HepG2 (cell line): Measurements from ENCODE around the gene IQCK. TPM values are rescaled to one million over a fixed set of nuclear protein-coding genes. Genes with fewer than 3 reads are reported as not detected.

ENCODE experiments used
- ATAC-seq: fragments of 200-7000 bp; cut with Tn5 transposase; 3 replicates; pipeline ENCODE4 v1.9.1; 2020; ENCODE audit warnings: mild to moderate bottlenecking, moderate library complexity
- BruUV-seq: library from RNA; stranded (reverse); fragments of 400-500 nt; replicated peaks from 2 replicates; lab custom pipeline; 2021; lab: Mats Ljungman, UMichigan
- CTCF ChIA-PET: fragments of 300-600 bp; formaldehyde crosslinking; extraction: SDS; loops from one replicate; lab custom pipeline; 2021; ENCODE audit warnings: low total read pairs, inconsistent platforms, low intra/inter-chr PET ratio; lab: Yijun Ruan, JAX
- POLR2A ChIA-PET: fragments of 350-600 bp; sonication (Branson Sonifier 250); formaldehyde crosslinking; loops from one replicate; lab custom pipeline; 2020; ENCODE audit warnings: antibody characterized with exemption, inconsistent platforms; lab: Yijun Ruan, JAX
- DNase-seq: peaks from one replicate; pipeline ENCODE4 v3.0.0-alpha.2; 2015; ENCODE audit warnings: low spot score
- FAIRE-seq: peaks from 3 replicates; lab custom pipeline; 2011; peaks lifted over from hg19 to GRCh38; lab: Jason Lieb, UNC
- H2AFZ ChIP-seq: one replicate; pipeline ENCODE4 v1.6.1; 2011; ENCODE audit warnings: low read length, inconsistent platforms
- H3K27ac ChIP-seq: fragments of 300-600 bp; 3 replicates; pipeline ENCODE4 v1.8.0; 2011; ENCODE audit warnings: mixed run types, mild to moderate bottlenecking, mixed read lengths, low read length, inconsistent platforms; ENCODE audit not compliant: insufficient read depth; ENCODE audit errors: extremely low read length
- H3K27me3 ChIP-seq, 2 experiments: fragments of 200-600 bp in 1 of 2; 2 replicates in 1 of 2; 3 replicates in 1 of 2; pipeline versions ENCODE4 v1.6.0 to v1.8.0; 2011; ENCODE audit warnings: low read length in 2 of 2, mild to moderate bottlenecking in 2 of 2, moderate library complexity in 2 of 2, inconsistent platforms in 1 of 2; ENCODE audit not compliant: insufficient read depth in 2 of 2, control insufficient read depth in 1 of 2
- H3K36me3 ChIP-seq, 2 experiments: fragments of 200-600 bp in 1 of 2; replicated peaks in 1 of 2; 2 replicates in 1 of 2; 3 replicates in 1 of 2; pipeline versions ENCODE4 v1.5.1 to v1.8.0; 2011; ENCODE audit warnings: low read length in 2 of 2, inconsistent platforms in 1 of 2; ENCODE audit not compliant: insufficient read depth in 2 of 2, control insufficient read depth in 1 of 2
- H3K4me1 ChIP-seq: 2 replicates; pipeline ENCODE4 v1.5.1; 2012; ENCODE audit warnings: low read length, inconsistent platforms; ENCODE audit not compliant: insufficient read depth
- H3K4me2 ChIP-seq: 2 replicates; pipeline ENCODE4 v1.6.0; 2011; ENCODE audit warnings: low read depth, low read length, inconsistent platforms
- H3K4me3 ChIP-seq, 3 experiments: fragments of 200-600 bp in 1 of 3; sonication (generic), shearing (Covaris generic) in 1 of 3; replicated peaks in 1 of 3; 2 replicates each; pipeline ENCODE4 v1.5.1; 2011 to 2016; ENCODE audit warnings: low read length in 3 of 3, inconsistent platforms in 2 of 3, low read depth in 2 of 3, mild to moderate bottlenecking in 2 of 3, control low read depth in 1 of 3, mixed read lengths in 1 of 3; ENCODE audit not compliant: insufficient read depth in 1 of 3
- H3K79me2 ChIP-seq: one replicate; pipeline ENCODE4 v1.6.1; 2011; ENCODE audit warnings: low read length, inconsistent platforms; ENCODE audit not compliant: insufficient read depth
- H3K9ac ChIP-seq: 2 replicates; pipeline ENCODE4 v1.6.0; 2011; ENCODE audit warnings: mild to moderate bottlenecking, low read depth, low read length, inconsistent platforms; ENCODE audit not compliant: insufficient read depth
- H3K9me3 ChIP-seq: 2 replicates; pipeline ENCODE4 v1.5.1; 2012; ENCODE audit warnings: mild to moderate bottlenecking, low read length
- H4K20me1 ChIP-seq: 2 replicates; pipeline ENCODE4 v1.6.0; 2011; ENCODE audit warnings: inconsistent platforms, mild to moderate bottlenecking, low read length, moderate library complexity; ENCODE audit not compliant: insufficient read depth
- EEA1 ChIP-seq: sonication (generic); formaldehyde crosslinking; IDR thresholded peaks from 2 replicates; pipeline ENCODE4 v1.5.1; 2020; ENCODE audit warnings: mild to moderate bottlenecking, missing genetic modification reagents, borderline replicate concordance
- POGZ ChIP-seq: sonication (generic); formaldehyde crosslinking; IDR thresholded peaks from 2 replicates; pipeline ENCODE4 v1.4.0; 2020; ENCODE audit warnings: mild to moderate bottlenecking, missing genetic modification reagents
- TBP ChIP-seq: sonication (generic); formaldehyde crosslinking; IDR thresholded peaks from 2 replicates; pipeline ENCODE4 v1.5.0; 2020; ENCODE audit warnings: missing genetic modification reagents
- ZKSCAN5 ChIP-seq: sonication (generic); formaldehyde crosslinking; IDR thresholded peaks from 2 replicates; pipeline ENCODE4 v1.5.1; 2020; ENCODE audit warnings: mild to moderate bottlenecking, missing genetic modification reagents
- ZNF274 ChIP-seq: sonication (generic); formaldehyde crosslinking; IDR thresholded peaks from 2 replicates; pipeline ENCODE4 v1.5.1; 2020; ENCODE audit warnings: mild to moderate bottlenecking, missing genetic modification reagents
- ZNF543 ChIP-seq: sonication (generic); formaldehyde crosslinking; IDR thresholded peaks from 2 replicates; pipeline ENCODE4 v1.4.0; 2020; ENCODE audit warnings: mild to moderate bottlenecking, missing genetic modification reagents
- ZNF550 ChIP-seq: sonication (generic); formaldehyde crosslinking; IDR thresholded peaks from 2 replicates; pipeline ENCODE4 v1.4.0; 2020; ENCODE audit warnings: mild to moderate bottlenecking, missing genetic modification reagents, borderline replicate concordance
- ZSCAN25 ChIP-seq: sonication (generic); formaldehyde crosslinking; IDR thresholded peaks from 2 replicates; pipeline ENCODE4 v1.8.0; 2022; ENCODE audit warnings: mild to moderate bottlenecking, missing genetic modification reagents
- WGBS: methylation state at CpG from one replicate; pipeline ENCODE4 v1.1.6; 2017; ENCODE audit warnings: low lambda C conversion rate; 5-methylcytosine and 5-hydroxymethylcytosine counted together
- in situ Hi-C: cut with HindIII; loops from 2 replicates; pipeline ENCODE4 v1.10.0; 2017; ENCODE audit warnings: low pct_unique_long_range_greater_than_20kb; ENCODE audit not compliant: extremely low pct_ligation_motif_present
- intact Hi-C: fragments of 100-400 bp; cut with micrococcal nuclease; formaldehyde crosslinking; loops from one replicate; pipeline ENCODE4 v1.10.0; 2022; ENCODE audit not compliant: unreplicated experiment
- polyA plus RNA-seq, 8 experiments: library from polyadenylated mRNA; depleted of rRNA in 3 of 8; stranded (reverse) in 7 of 8; unstranded in 1 of 8; fragments of >200 nt; fragmentation: Illumina TruSeq in 4 of 8; extraction: Trizol in 4 of 8; gene quantifications; 2 replicates each; pipeline versions ENCODE4 v1.2.1 to v1.2.3, GENCODE V29; 2011 to 2016; ENCODE audit warnings: low read depth in 4 of 8, missing spikeins in 1 of 8, mixed read lengths in 1 of 8; ENCODE audit not compliant: insufficient read depth in 1 of 8
- total RNA-seq, 5 experiments: library from RNA; depleted of rRNA; stranded (reverse); fragments of >200 nt; fragmentation: Illumina TruSeq; extraction: Trizol; gene quantifications; 2 replicates each; pipeline ENCODE4 v1.2.3, GENCODE V29; 2016; ENCODE audit warnings: low read depth in 1 of 5
- TF ChIP-seq, protein P1 (sequence below): sonication (generic); formaldehyde crosslinking; IDR thresholded peaks from 2 replicates; pipeline ENCODE4 v1.8.0; 2022; ENCODE audit warnings: mild to moderate bottlenecking, missing genetic modification reagents, moderate library complexity
- TF ChIP-seq, protein P2 (sequence below): IDR thresholded peaks from 2 replicates; pipeline ENCODE4 v1.6.1; 2016; ENCODE audit warnings: low read depth, borderline replicate concordance
- TF ChIP-seq, protein P3 (sequence below): sonication (generic); formaldehyde crosslinking; IDR thresholded peaks from 2 replicates; pipeline ENCODE4 v1.4.0; 2020; ENCODE audit warnings: missing genetic modification reagents, borderline replicate concordance
- TF ChIP-seq, protein P4 (sequence below): sonication (generic); formaldehyde crosslinking; IDR thresholded peaks from 2 replicates; pipeline ENCODE4 v1.5.0; 2020; ENCODE audit warnings: mild to moderate bottlenecking, missing genetic modification reagents, borderline replicate concordance

The IQCK gene
- total and polyA plus RNA-seq, 2 of the 13 experiments (the other 11 are each of a cell fraction or from before 2014, with no cell fraction given), result 5.1 to 7.3 TPM

DNA sequence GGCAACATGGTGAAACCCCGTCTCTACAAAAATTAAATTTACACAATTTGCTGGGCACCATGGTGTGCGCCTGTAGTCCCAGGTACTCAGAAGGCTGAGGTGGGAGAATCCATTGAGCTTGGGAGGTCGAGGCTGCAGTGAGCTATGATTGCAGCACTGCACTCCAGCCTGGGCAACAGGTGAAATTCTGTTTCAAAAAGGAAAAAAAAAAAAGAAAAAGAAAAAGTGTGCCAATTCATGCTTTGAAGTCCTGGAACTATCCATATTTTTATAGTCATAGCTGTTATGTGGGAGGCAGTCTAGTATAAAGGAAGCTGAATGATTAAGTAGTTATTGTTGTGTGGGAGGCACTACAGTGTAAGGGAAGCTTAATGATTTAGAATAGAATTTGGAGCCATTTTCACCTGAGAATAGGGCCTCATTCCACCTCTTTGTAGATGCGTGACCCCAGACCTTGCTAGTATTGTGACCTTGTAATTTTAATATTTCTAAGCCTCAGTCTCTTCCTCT lies 31.6 kb downstream of the IQCK start (continued):
- TF ChIP-seq ZNF274 (CRISPR knock-in tag), result no peak
- TF ChIP-seq, protein P1, sequence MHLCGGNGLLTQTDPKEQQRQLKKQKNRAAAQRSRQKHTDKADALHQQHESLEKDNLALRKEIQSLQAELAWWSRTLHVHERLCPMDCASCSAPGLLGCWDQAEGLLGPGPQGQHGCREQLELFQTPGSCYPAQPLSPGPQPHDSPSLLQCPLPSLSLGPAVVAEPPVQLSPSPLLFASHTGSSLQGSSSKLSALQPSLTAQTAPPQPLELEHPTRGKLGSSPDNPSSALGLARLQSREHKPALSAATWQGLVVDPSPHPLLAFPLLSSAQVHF, result no peak
- no peak for TF ChIP-seq TBP (CRISPR knock-in tag)

DNA sequence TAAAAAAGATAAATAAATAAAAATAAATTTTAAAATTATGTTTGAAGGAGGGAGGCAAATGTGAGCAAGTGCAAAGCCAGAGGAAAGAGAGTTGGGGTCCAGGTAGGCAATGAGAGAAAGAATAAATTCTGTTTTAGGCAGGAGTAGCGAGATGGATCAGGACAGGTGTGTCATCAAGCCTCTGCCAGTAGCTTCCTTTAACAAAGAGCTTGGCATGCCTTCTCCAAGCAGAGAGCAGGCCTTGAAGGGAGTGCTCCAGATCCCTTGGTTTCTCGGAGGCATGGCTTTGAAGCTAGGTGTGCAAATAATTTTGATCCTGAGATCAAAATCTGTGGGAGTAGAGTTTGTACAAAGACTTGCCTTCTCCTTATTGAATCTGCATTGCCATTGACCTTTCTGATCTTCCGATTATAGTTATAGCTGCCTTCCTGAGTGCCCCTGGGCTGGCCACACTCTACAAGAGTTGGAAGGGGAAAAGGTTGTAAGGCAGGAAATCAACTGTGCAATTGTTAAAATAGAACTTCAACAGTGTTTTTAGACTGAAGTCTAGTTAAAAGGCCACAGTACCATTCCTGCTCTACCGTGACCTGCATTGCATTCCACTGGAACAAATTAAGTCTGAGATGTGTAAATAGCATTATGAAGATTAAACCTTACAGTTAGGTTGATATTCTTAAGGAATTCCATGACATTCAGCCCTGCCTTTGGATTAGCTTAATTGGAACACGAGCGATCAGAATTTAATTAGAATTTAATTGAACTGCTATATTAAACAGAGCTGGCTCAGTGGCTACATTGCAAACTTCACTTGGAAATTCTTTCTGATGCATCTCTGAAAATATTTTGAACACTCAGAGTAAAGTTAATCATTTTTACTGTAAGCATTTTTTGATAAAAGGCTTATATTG lies 33.7 kb downstream of the IQCK start:
- H3K9ac ChIP-seq, result no peak overlapping the region
- H2AFZ ChIP-seq, result no peak overlapping the region
- no peaks in the 10 kb centered on the region for H3K9me3 ChIP-seq
- FAIRE-seq (no peak), ATAC-seq (no peak), DNase-seq (no peak)
- ChIA-PET POLR2A (interaction anchor here (1.2 kb wide), 1 partner anchor 8 kb away, joined by 3 read pairs; no protein-coding TSS in a partner anchor), CTCF (no interaction called here)
- no peak overlapping the region for H3K4me2 ChIP-seq
- no TSS peak for BruUV-seq
- H3K27me3 ChIP-seq, result no peaks in the 10 kb centered on the region
- no peak overlapping the region for H3K27ac ChIP-seq
- no peaks in the 10 kb centered on the region for H3K36me3 ChIP-seq
- 90% methylated on average over 6 of the region's 6 CpGs for WGBS
- intact Hi-C loops, result loop anchor here (5.0 kb wide), 1 partner anchor 34 kb away; the partner anchor contains the start of genes IQCK and KNOP1
- no peaks in the 10 kb centered on the region for H4K20me1 ChIP-seq
- H3K79me2 ChIP-seq, result no peaks in the 10 kb centered on the region
- in situ Hi-C loops, result no loop called here
- H3K4me1 ChIP-seq, result peaks cover 43% of the 10 kb centered on the region
- TF ChIP-seq POGZ (CRISPR knock-in tag) (no peak), ZKSCAN5 (CRISPR knock-in tag) (no peak), ZNF543 (no peak), ZNF550 (CRISPR knock-in tag) (no peak), ZSCAN25 (CRISPR knock-in tag) (no peak), EEA1 (no peak)
- TF ChIP-seq, protein P2, sequence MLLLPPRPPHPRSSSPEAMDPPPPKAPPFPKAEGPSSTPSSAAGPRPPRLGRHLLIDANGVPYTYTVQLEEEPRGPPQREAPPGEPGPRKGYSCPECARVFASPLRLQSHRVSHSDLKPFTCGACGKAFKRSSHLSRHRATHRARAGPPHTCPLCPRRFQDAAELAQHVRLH, result no peak
- TF ChIP-seq, protein P3, sequence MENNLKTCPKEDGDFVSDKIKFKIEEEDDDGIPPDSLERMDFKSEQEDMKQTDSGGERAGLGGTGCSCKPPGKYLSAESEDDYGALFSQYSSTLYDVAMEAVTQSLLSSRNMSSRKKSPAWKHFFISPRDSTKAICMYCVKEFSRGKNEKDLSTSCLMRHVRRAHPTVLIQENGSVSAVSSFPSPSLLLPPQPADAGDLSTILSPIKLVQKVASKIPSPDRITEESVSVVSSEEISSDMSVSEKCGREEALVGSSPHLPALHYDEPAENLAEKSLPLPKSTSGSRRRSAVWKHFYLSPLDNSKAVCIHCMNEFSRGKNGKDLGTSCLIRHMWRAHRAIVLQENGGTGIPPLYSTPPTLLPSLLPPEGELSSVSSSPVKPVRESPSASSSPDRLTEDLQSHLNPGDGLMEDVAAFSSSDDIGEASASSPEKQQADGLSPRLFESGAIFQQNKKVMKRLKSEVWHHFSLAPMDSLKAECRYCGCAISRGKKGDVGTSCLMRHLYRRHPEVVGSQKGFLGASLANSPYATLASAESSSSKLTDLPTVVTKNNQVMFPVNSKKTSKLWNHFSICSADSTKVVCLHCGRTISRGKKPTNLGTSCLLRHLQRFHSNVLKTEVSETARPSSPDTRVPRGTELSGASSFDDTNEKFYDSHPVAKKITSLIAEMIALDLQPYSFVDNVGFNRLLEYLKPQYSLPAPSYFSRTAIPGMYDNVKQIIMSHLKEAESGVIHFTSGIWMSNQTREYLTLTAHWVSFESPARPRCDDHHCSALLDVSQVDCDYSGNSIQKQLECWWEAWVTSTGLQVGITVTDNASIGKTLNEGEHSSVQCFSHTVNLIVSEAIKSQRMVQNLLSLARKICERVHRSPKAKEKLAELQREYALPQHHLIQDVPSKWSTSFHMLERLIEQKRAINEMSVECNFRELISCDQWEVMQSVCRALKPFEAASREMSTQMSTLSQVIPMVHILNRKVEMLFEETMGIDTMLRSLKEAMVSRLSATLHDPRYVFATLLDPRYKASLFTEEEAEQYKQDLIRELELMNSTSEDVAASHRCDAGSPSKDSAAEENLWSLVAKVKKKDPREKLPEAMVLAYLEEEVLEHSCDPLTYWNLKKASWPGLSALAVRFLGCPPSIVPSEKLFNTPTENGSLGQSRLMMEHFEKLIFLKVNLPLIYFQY (CRISPR knock-in tag), result no peak
- TF ChIP-seq, protein P4, sequence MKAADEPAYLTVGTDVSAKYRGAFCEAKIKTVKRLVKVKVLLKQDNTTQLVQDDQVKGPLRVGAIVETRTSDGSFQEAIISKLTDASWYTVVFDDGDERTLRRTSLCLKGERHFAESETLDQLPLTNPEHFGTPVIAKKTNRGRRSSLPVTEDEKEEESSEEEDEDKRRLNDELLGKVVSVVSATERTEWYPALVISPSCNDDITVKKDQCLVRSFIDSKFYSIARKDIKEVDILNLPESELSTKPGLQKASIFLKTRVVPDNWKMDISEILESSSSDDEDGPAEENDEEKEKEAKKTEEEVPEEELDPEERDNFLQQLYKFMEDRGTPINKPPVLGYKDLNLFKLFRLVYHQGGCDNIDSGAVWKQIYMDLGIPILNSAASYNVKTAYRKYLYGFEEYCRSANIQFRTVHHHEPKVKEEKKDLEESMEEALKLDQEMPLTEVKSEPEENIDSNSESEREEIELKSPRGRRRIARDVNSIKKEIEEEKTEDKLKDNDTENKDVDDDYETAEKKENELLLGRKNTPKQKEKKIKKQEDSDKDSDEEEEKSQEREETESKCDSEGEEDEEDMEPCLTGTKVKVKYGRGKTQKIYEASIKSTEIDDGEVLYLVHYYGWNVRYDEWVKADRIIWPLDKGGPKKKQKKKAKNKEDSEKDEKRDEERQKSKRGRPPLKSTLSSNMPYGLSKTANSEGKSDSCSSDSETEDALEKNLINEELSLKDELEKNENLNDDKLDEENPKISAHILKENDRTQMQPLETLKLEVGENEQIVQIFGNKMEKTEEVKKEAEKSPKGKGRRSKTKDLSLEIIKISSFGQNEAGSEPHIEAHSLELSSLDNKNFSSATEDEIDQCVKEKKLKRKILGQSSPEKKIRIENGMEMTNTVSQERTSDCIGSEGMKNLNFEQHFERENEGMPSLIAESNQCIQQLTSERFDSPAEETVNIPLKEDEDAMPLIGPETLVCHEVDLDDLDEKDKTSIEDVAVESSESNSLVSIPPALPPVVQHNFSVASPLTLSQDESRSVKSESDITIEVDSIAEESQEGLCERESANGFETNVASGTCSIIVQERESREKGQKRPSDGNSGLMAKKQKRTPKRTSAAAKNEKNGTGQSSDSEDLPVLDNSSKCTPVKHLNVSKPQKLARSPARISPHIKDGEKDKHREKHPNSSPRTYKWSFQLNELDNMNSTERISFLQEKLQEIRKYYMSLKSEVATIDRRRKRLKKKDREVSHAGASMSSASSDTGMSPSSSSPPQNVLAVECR (CRISPR knock-in tag), result no peak
- no peak overlapping the region for H3K4me3 ChIP-seq
